ENCODE measurements around the gene XYLT2.
"Not testable (repeated sequence)": the region's sequence is repeated elsewhere in the genome, so short reads cannot be mapped to it uniquely, and the experiment has no call there.

The XYLT2 gene

GRCh38 chr17:50330151-50330775 lies 15.7 kb upstream of the XYLT2 start:
- DNase-seq (ENCODE audit: extremely low read depth, low read depth) = no peak
- H3K4me3 ChIP-seq (replicated peaks; ENCODE audit: low read depth, low read length) = no peak overlapping the region
- TF ChIP-seq, protein P1, sequence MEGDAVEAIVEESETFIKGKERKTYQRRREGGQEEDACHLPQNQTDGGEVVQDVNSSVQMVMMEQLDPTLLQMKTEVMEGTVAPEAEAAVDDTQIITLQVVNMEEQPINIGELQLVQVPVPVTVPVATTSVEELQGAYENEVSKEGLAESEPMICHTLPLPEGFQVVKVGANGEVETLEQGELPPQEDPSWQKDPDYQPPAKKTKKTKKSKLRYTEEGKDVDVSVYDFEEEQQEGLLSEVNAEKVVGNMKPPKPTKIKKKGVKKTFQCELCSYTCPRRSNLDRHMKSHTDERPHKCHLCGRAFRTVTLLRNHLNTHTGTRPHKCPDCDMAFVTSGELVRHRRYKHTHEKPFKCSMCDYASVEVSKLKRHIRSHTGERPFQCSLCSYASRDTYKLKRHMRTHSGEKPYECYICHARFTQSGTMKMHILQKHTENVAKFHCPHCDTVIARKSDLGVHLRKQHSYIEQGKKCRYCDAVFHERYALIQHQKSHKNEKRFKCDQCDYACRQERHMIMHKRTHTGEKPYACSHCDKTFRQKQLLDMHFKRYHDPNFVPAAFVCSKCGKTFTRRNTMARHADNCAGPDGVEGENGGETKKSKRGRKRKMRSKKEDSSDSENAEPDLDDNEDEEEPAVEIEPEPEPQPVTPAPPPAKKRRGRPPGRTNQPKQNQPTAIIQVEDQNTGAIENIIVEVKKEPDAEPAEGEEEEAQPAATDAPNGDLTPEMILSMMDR (IDR thresholded peaks at IDR 0.05; ENCODE audit: low read depth, low read length, missing control alignments) = no peak

DNA sequence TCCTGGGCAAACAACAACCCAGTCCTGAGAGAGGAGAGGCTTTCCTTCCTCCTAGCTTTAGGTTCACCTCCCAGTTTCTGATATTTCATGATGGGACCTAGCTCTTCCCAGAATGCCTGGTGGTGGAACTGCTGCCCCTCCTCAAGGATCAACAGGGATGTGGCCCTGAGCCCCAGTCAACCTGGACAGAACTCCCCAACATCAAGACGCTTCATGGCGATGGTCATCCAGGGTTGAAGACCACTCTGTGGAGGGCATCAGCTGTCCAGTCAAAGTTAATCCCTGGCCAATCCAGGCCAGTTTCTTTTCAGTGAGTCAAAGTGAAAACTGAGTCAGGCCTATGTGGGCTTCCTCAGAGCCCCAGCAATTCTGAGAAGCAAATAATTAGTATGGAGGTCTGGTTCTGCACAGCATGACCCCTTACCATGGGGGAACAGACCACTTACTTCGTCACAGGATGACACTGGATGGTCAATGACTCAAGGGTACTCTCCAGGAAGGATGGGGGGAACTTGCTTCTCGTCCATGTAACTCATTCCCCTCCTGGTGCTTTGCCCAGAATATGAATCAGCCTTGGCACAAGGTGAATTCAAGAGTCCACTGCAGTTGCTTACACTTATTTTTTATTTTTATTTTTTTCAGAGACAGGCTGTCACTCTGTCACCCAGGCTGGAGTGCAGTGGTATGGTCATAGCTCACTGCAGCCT lies 14.7 kb upstream of the XYLT2 start:
- no peak overlapping the region for H3K4me3 ChIP-seq (replicated peaks; ENCODE audit: low read depth, low read length)
- DNase-seq (ENCODE audit: extremely low read depth, low read depth) = no peak
- TF ChIP-seq, protein P1 (IDR thresholded peaks at IDR 0.05; ENCODE audit: low read depth, low read length, missing control alignments) = no peak

- TF ChIP-seq, protein P1 (IDR thresholded peaks at IDR 0.05; ENCODE audit: low read depth, low read length, missing control alignments) = no peak
Measured at GRCh38 chr17:50332196-50332595, 13.7 kb upstream of the XYLT2 start.

GRCh38 chr17:50333291-50334057 lies 12.5 kb upstream of the XYLT2 start:
- TF ChIP-seq, protein P1 (IDR thresholded peaks at IDR 0.05; ENCODE audit: low read depth, low read length, missing control alignments) = peak; percentile 13
- not testable (repeated sequence) for DNase-seq (ENCODE audit: extremely low read depth, low read depth); H3K4me3 ChIP-seq (replicated peaks; ENCODE audit: low read depth, low read length)

More at GRCh38 chr17:50332196-50332595, 13.7 kb upstream of the XYLT2 start:
- no peak for DNase-seq (ENCODE audit: extremely low read depth, low read depth)
- H3K4me3 ChIP-seq (replicated peaks; ENCODE audit: low read depth, low read length) = no peak overlapping the region

GRCh38 chr17:50337956-50338355 lies 8.0 kb upstream of the XYLT2 start:
- DNase-seq (ENCODE audit: extremely low read depth, low read depth) = no peak
- TF ChIP-seq, protein P1 (IDR thresholded peaks at IDR 0.05; ENCODE audit: low read depth, low read length, missing control alignments) = no peak

GRCh38 chr17:50338645-50339044 lies 7.3 kb upstream of the XYLT2 start:
- DNase-seq (ENCODE audit: extremely low read depth, low read depth) = no peak
- TF ChIP-seq, protein P1 (IDR thresholded peaks at IDR 0.05; ENCODE audit: low read depth, low read length, missing control alignments) = no peak
- no peak overlapping the region for H3K4me3 ChIP-seq (replicated peaks; ENCODE audit: low read depth, low read length)

More at GRCh38 chr17:50337956-50338355, 8.0 kb upstream of the XYLT2 start:
- H3K4me3 ChIP-seq (replicated peaks; ENCODE audit: low read depth, low read length) = no peak overlapping the region

Measured in HFF-Myc (cell line).